ENCODE measurements around the gene LKAAEAR1. TPM values are rescaled to one million over a fixed set of nuclear protein-coding genes. Genes with fewer than 3 reads are reported as not detected.

Gene LKAAEAR1
- total and polyA plus RNA-seq, 2 of the 13 experiments (the other 11 are each of a cell fraction or from before 2014, with no cell fraction given): not detected

GRCh38 chr20:64041040-64041780 is 43.0 kb downstream of the LKAAEAR1 start (continued):
- TF ChIP-seq PREB (CRISPR knock-in tag; IDR thresholded peaks at IDR 0.05) (no peak), NR1H2 (CRISPR knock-in tag; IDR thresholded peaks at IDR 0.05; ENCODE audit: borderline replicate concordance, low read depth) (no peak), ARID2 (CRISPR knock-in tag; IDR thresholded peaks at IDR 0.05; ENCODE audit: borderline replicate concordance) (peak; percentile 96), NRL (CRISPR knock-in tag; IDR thresholded peaks at IDR 0.05; ENCODE audit: borderline replicate concordance) (no peak), ETV5 (CRISPR knock-in tag; IDR thresholded peaks at IDR 0.05; ENCODE audit: borderline replicate concordance) (peak; percentile 42), CBX5 (CRISPR knock-in tag; IDR thresholded peaks at IDR 0.05; ENCODE audit: borderline replicate concordance) (peak; percentile 78), ZNF260 (CRISPR knock-in tag; IDR thresholded peaks at IDR 0.05; ENCODE audit: borderline replicate concordance, low read depth) (no peak), KDM1A (CRISPR knock-in tag; IDR thresholded peaks at IDR 0.05) (no peak), MBNL3 (CRISPR knock-in tag; conservative IDR thresholded peaks at IDR 0.05) (no peak), SAP130 (CRISPR knock-in tag; IDR thresholded peaks at IDR 0.05; ENCODE audit: low read depth) (peak; percentile 80; the same call in 1 of the 2 replicates), ZBTB42 (CRISPR knock-in tag; IDR thresholded peaks at IDR 0.05) (no peak), TAF1 (CRISPR knock-in tag; IDR thresholded peaks at IDR 0.05) (no peak; the same call in 1 of the 2 replicates), KLF6 (CRISPR knock-in tag; IDR thresholded peaks at IDR 0.05) (peak; percentile 67), ATF3 (CRISPR knock-in tag; IDR thresholded peaks at IDR 0.05) (peak; percentile 16; the same call in 1 of the 2 replicates)

All from HepG2 (cell line).